OCI-LY3 (cell line): ENCODE data around the gene JOSD2.

Source experiments
- H2AFZ ChIP-seq: fragments of 200-600, 300-600 bp; shearing (Covaris generic); 2 replicates; pipeline ENCODE4 v1.6.0; 2014; ENCODE audit warnings: antibody characterized with exemption, low read depth, low read length
- H3K27ac ChIP-seq: fragments of 200-600, 300-600 bp; sonication (generic); 2 replicates; pipeline ENCODE4 v1.5.1; 2014; ENCODE audit warnings: mild to moderate bottlenecking, low read length, moderate library complexity, mixed read lengths
- H3K27me3 ChIP-seq: fragments of 200-600, 300-600 bp; sonication (generic); 2 replicates; pipeline ENCODE4 v1.6.1; 2014; ENCODE audit warnings: low read depth, low read length, mixed read lengths
- H3K36me3 ChIP-seq: fragments of 200-600, 300-600 bp; sonication (generic); replicated peaks from 2 replicates; pipeline ENCODE3; 2014; ENCODE audit warnings: low read depth, low read length, mixed read lengths
- H3K4me1 ChIP-seq: fragments of 300-600, 200-600 bp; sonication (generic); 2 replicates; pipeline ENCODE4 v1.6.1; 2014; ENCODE audit warnings: low read length, mixed read lengths
- H3K4me2 ChIP-seq: fragments of 200-600, 300-600 bp; sonication (generic); 2 replicates; pipeline ENCODE4 v1.6.1; 2014; ENCODE audit warnings: low read length, mixed read lengths
- H3K4me3 ChIP-seq: fragments of 300-600, 200-600 bp; sonication (generic); 2 replicates; pipeline ENCODE4 v1.5.1; 2014; ENCODE audit warnings: antibody characterized with exemption, mild to moderate bottlenecking, low read length, moderate library complexity
- H3K79me2 ChIP-seq: fragments of 300-600, 200-600 bp; shearing (Covaris generic); 2 replicates; pipeline ENCODE4 v1.6.1; 2014; ENCODE audit warnings: mild to moderate bottlenecking, low read length, mixed read lengths
- H3K9ac ChIP-seq: fragments of 300-600, 200-600 bp; shearing (Covaris generic); 2 replicates; pipeline ENCODE4 v1.6.0; 2014; ENCODE audit warnings: mild to moderate bottlenecking, low read length, moderate library complexity
- H3K9me3 ChIP-seq: fragments of 200-600, 300-600 bp; shearing (Covaris generic); 2 replicates; pipeline ENCODE4 v1.6.1; 2014; ENCODE audit warnings: low read length, mixed read lengths; ENCODE audit not compliant: insufficient read depth
- H4K20me1 ChIP-seq: fragments of 200-600, 300-600 bp; sonication (generic); 2 replicates; pipeline ENCODE4 v1.6.1; 2016; ENCODE audit warnings: low read length, mixed read lengths; ENCODE audit not compliant: insufficient read depth
- EZH2phosphoT487 ChIP-seq: fragments of 200-600 bp; shearing (Covaris generic); IDR thresholded peaks from 2 replicates; pipeline ENCODE4 v1.6.1; 2018; ENCODE audit warnings: antibody characterized with exemption, mixed run types, low read depth
- TF ChIP-seq, protein P1 (sequence below): fragments of 200-600, 300-600 bp; sonication (generic); IDR thresholded peaks from 2 replicates; pipeline ENCODE4 v1.5.1; 2014; ENCODE audit warnings: antibody characterized with exemption, low read length, low read depth

JOSD2 gene

GRCh38 chr19:50490411-50490811 lies 20.6 kb downstream of the JOSD2 start:
- Histone ChIP-seq H3K4me2 (no peak overlapping the region), H3K9ac (no peak overlapping the region), H3K27me3 (peaks cover 10% of the 10 kb centered on the region; the same call in 1 of the 2 replicates), H3K9me3 (no peaks in the 10 kb centered on the region), H3K79me2 (no peaks in the 10 kb centered on the region), H4K20me1 (0 out of 2 replicates have a peak, but pooled peaks cover 3% of the 10 kb centered on the region), H3K4me1 (no peaks in the 10 kb centered on the region), H3K27ac (no peak overlapping the region), H3K36me3 (peaks cover 15% of the 10 kb centered on the region), H2AFZ (no peak overlapping the region), H3K4me3 (no peak overlapping the region)
- no peak for TF ChIP-seq EZH2phosphoT487
- TF ChIP-seq, protein P1, sequence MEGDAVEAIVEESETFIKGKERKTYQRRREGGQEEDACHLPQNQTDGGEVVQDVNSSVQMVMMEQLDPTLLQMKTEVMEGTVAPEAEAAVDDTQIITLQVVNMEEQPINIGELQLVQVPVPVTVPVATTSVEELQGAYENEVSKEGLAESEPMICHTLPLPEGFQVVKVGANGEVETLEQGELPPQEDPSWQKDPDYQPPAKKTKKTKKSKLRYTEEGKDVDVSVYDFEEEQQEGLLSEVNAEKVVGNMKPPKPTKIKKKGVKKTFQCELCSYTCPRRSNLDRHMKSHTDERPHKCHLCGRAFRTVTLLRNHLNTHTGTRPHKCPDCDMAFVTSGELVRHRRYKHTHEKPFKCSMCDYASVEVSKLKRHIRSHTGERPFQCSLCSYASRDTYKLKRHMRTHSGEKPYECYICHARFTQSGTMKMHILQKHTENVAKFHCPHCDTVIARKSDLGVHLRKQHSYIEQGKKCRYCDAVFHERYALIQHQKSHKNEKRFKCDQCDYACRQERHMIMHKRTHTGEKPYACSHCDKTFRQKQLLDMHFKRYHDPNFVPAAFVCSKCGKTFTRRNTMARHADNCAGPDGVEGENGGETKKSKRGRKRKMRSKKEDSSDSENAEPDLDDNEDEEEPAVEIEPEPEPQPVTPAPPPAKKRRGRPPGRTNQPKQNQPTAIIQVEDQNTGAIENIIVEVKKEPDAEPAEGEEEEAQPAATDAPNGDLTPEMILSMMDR, result no peak

DNA sequence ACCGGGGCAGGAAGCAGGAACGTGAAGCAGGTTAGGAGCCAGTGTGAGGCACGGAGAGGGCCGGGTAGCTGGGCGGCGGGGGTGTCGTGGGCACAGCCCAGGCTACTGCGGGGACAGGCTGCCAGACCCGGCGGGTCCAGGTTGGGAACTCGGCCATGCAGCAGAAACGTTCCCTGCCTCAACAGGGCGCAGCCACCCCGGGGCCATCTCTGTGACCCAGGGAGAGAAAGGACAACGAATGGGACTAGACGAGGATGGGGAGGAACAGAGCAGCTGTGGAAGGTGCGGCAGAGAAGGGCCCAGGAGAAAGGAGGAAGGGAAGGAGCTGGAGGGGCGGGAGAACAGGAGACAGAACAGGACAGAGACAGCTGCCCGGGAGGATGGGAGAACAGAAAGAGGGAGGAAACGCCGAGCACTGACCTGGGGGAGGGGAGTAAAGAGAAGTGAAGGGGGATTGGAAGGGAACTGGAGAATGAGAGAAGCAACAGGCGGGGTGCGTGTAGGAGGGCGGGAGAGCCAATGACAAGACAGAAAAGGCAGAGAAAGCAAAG lies 21.5 kb downstream of the JOSD2 start:
- no peak overlapping the region for H3K9ac ChIP-seq
- no peak overlapping the region for H3K4me3 ChIP-seq

GRCh38 chr19:50488389-50489194 lies 22.4 kb downstream of the JOSD2 start:
- H3K36me3 ChIP-seq, result peaks cover 28% of the 10 kb centered on the region
- no peaks in the 10 kb centered on the region for H3K79me2 ChIP-seq
- no peak for TF ChIP-seq EZH2phosphoT487
- TF ChIP-seq, protein P1, result no peak
- H3K4me3 ChIP-seq, result no peak overlapping the region
- no peak overlapping the region for H3K27ac ChIP-seq
- no peak overlapping the region for H3K9ac ChIP-seq
- H2AFZ ChIP-seq, result no peak overlapping the region
- no peak overlapping the region for H3K4me2 ChIP-seq
- peaks cover 7% of the 10 kb centered on the region; the same call in 1 of the 2 replicates for H3K27me3 ChIP-seq
- no peaks in the 10 kb centered on the region for H3K4me1 ChIP-seq
- H3K9me3 ChIP-seq, result no peaks in the 10 kb centered on the region
- H4K20me1 ChIP-seq, result 0 out of 2 replicates have a peak, but pooled peaks cover 3% of the 10 kb centered on the region

More for the DNA sequence above, 21.5 kb downstream of the JOSD2 start:
- H2AFZ ChIP-seq, result no peak overlapping the region
- H4K20me1 ChIP-seq, result 0 out of 2 replicates have a peak, but pooled peaks cover 3% of the 10 kb centered on the region
- no peak for TF ChIP-seq EZH2phosphoT487
- TF ChIP-seq, protein P1, result no peak
- no peak overlapping the region for H3K27ac ChIP-seq
- H3K36me3 ChIP-seq, result peaks cover 24% of the 10 kb centered on the region
- no peaks in the 10 kb centered on the region for H3K9me3 ChIP-seq
- no peak overlapping the region for H3K4me2 ChIP-seq
- H3K4me1 ChIP-seq, result no peaks in the 10 kb centered on the region
- no peaks in the 10 kb centered on the region for H3K79me2 ChIP-seq
- H3K27me3 ChIP-seq, result peaks cover 7% of the 10 kb centered on the region; the same call in 1 of the 2 replicates

- Histone ChIP-seq H3K4me1 (no peaks in the 10 kb centered on the region), H3K9ac (no peak overlapping the region), H3K4me3 (no peak overlapping the region), H3K4me2 (no peak overlapping the region), H3K27me3 (peaks cover 7% of the 10 kb centered on the region; the same call in 1 of the 2 replicates), H3K9me3 (no peaks in the 10 kb centered on the region), H2AFZ (no peak overlapping the region), H3K27ac (no peak overlapping the region), H4K20me1 (0 out of 2 replicates have a peak, but pooled peaks cover 3% of the 10 kb centered on the region), H3K36me3 (peaks cover 35% of the 10 kb centered on the region), H3K79me2 (no peaks in the 10 kb centered on the region)
- no peak for TF ChIP-seq EZH2phosphoT487
- TF ChIP-seq, protein P1, result peak; percentile 84
Measured at GRCh38 chr19:50486823-50487515, 24.0 kb downstream of the JOSD2 start.
